Memory B cell (primary cell): ENCODE measurements around the gene CSNK1D.

Experiments used
- ATAC-seq: fragments of 150-1000 bp; cut with Tn5 transposase; 2 replicates; pipeline ENCODE4 v1.10.0; 2021; ENCODE audit warnings: low read depth, mild to moderate bottlenecking, moderate library complexity
- DNase-seq, 2 donors: peaks; one replicate each; pipeline ENCODE4 v3.0.0; 2022; ENCODE audit warnings: low spot score in 2 of 2
- H3K27ac Mint-ChIP-seq: one replicate; pipeline ENCODE4 v1.8.0; 2022; ENCODE audit warnings: mild to moderate bottlenecking, moderate library complexity, mixed read lengths
- H3K27me3 Mint-ChIP-seq: one replicate; pipeline ENCODE4 v1.8.0; 2022; ENCODE audit warnings: mixed read lengths
- H3K36me3 Mint-ChIP-seq: one replicate; pipeline ENCODE4 v1.8.0; 2022; ENCODE audit warnings: mild to moderate bottlenecking, mixed read lengths
- H3K4me1 Mint-ChIP-seq: one replicate; pipeline ENCODE4 v1.8.0; 2022; ENCODE audit warnings: mixed read lengths
- H3K4me3 Mint-ChIP-seq: one replicate; pipeline ENCODE4 v1.8.0; 2022; ENCODE audit warnings: mild to moderate bottlenecking, moderate library complexity, mixed read lengths
- H3K9me3 Mint-ChIP-seq: one replicate; pipeline ENCODE4 v1.8.0; 2022; ENCODE audit warnings: mixed read lengths

The CSNK1D gene

DNA sequence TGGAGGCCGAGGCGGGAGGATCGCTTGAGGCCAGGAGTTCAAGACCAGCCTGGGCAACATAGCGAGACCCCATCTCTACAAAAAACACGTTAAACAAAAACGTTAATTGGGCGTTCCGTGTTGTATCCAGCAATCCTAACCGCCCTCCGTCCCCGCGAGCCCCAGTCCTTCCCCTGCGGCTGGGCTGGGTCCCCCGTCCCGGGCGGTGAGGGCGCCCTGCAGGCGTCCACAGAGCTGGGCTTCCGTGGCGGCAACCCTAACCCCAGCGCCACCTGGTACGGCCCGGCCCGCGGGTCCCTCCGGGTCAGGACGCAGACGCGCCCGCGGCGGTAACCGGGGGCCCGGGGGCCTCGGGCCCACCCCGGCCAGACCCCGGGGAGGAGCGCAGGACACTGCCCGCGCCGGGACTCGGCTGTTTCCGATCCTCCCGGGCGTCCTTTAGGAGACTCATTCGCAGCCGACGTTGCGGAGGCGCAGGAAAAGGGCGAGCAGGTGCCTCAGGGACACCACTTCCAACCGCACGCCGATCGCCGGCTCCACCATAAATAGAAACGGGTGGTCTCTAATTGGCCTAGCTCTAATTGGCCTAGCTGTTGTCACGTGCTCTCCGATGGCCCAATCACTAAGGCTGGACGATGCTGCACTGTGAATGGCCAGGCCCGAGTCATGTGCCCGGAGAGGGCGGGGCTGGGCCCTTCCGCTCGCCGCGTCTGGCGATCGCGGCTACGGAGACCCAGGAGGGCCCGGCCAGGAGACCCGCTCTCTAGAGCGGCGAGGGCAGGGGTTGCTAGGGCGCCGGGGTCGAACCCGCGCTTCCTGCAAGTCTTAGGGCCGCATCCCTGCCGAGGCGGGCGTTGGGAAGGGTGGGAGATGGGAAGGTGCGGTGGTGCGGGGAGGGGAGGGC, 19.0 kb upstream of the CSNK1D start:
- ATAC-seq (peak; percentile 93), DNase-seq (peak; percentile 79 to 88)
- Mint-ChIP-seq H3K9me3 (no peaks in the 10 kb centered on the region), H3K27ac (peak overlapping the region; percentile 94), H3K36me3 (no peaks in the 10 kb centered on the region), H3K27me3 (no peaks in the 10 kb centered on the region), H3K4me3 (peak overlapping the region; percentile 89), H3K4me1 (peaks cover 21% of the 10 kb centered on the region)

- H3K9me3 Mint-ChIP-seq, result no peaks in the 10 kb centered on the region
- peak overlapping the region; percentile 89 for H3K4me3 Mint-ChIP-seq
- no peaks in the 10 kb centered on the region for H3K36me3 Mint-ChIP-seq
- H3K27me3 Mint-ChIP-seq, result no peaks in the 10 kb centered on the region
- peaks cover 19% of the 10 kb centered on the region for H3K4me1 Mint-ChIP-seq
- H3K27ac Mint-ChIP-seq, result peak overlapping the region; percentile 45
- no peak for ATAC-seq
- no peak for DNase-seq
Observed at GRCh38 chr17:82291582-82292250, 18.2 kb upstream of the CSNK1D start.

DNA sequence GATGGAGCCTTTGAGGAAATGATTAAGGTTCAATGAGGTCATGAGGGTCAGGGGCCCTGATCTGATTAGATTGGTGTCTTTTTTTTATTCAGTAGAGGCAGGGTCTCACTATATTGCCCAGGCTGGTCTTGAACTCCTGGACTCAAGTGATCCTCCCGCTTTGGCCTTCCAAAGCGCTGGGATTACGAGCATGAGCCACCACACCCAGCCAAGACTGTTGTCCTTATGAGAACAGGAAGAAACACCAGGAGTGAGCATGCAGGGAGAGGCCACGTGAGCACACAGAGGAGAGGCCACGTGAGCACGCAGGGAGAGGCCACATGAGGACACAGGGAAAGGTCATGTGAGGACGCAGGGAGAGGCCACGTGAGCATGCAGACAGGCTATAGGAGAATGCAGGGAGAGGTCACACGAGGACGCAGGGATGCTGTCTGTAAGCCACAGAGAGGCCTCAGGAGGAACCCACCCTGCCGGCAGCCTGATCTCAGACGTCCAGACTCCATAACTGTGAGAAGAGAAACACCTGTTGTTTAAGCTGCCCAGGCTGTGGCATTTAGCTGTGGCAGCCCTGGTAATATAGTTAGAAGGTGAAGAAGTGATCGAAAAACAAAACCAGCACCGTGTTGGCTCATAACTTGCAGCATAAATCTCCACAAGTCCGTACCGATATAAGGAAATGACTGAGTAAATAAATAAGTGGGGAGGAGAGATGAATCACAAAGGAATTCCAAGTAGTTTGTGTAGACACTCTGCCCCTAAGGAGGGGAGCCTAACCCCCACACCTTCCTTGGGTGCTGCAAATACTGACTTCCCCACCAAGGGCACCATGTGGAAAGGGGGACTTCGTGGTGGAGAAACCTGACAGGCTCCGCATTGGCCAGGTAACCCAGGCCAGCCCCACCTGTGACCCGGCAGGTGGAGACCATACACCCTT, 14.6 kb upstream of the CSNK1D start:
- no peak for ATAC-seq
- H3K9me3 Mint-ChIP-seq, result no peaks in the 10 kb centered on the region
- H3K4me3 Mint-ChIP-seq, result no peak overlapping the region
- H3K27me3 Mint-ChIP-seq, result no peaks in the 10 kb centered on the region
- H3K36me3 Mint-ChIP-seq, result no peaks in the 10 kb centered on the region
- H3K27ac Mint-ChIP-seq, result no peak overlapping the region
- no peak for DNase-seq
- peaks cover 13% of the 10 kb centered on the region for H3K4me1 Mint-ChIP-seq

DNA sequence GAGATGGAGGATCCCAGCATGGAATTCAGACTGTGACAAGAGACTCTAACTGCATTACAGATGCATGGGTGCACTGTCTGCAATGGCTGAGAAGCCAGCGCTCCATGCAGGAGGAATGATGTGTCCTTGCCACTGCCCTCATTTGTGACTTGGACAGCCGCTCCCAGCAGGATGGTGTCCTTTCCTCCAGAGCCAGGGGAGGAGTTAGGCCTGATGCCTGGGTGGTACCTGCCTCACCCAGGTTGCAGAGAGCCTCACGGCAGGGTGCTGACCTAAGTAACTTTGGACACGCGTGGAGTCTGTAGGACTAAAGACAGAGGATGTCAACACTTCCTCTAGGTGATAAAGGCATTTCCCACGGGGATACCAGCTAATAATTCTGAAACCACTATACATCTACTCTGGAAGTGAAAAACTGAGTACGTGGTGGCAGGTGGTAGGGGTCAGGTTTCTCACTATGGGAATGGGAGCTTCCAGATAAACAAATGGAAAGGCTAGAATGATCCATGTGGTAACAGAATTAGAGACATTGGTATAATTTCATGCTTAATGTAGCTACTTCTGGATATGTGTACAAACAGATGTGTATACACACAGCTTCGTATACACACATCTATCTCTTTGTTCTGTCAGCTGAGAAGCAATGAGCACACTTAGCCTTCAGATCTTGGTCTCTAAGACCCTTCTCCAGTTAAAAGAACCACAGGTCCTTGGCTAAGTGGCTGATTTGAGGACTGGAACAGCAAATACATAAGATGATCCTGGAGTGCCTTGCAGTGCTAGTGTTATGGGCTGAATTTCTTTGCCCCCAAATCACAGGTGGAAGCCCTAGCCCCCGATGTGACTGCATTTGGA, 13.7 kb upstream of the CSNK1D start:
- DNase-seq, result no peak
- Mint-ChIP-seq H3K9me3 (no peaks in the 10 kb centered on the region), H3K4me3 (no peak overlapping the region), H3K4me1 (peaks cover 13% of the 10 kb centered on the region), H3K27ac (no peak overlapping the region), H3K36me3 (no peaks in the 10 kb centered on the region), H3K27me3 (no peaks in the 10 kb centered on the region)
- no peak for ATAC-seq

DNA sequence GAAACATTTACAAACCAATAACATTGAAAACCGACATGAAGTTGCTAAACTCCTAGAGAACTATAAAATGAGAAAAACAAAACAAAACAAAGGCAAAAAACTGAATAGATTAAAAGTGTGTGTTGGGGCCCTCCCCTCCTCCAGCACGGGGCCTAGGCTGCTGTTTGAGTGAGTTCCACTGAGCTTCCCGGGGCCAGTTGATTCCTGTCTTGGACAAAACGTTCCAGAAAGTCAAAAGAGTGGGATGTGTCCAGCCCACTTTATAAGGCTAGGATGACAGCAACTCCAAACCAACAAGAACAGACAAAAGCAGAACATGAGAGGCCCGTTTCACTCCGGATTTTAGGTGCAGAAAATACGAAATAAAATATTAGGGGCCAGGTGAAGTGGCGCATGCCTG, 11.6 kb upstream of the CSNK1D start:
- DNase-seq (no peak), ATAC-seq (no peak)
- H3K36me3 Mint-ChIP-seq, result no peaks in the 10 kb centered on the region
- peaks cover 5% of the 10 kb centered on the region for H3K27me3 Mint-ChIP-seq
- no peaks in the 10 kb centered on the region for H3K9me3 Mint-ChIP-seq
- H3K4me1 Mint-ChIP-seq, result peaks cover 14% of the 10 kb centered on the region
- H3K4me3 Mint-ChIP-seq, result no peak overlapping the region
- no peak overlapping the region for H3K27ac Mint-ChIP-seq

GRCh38 chr17:82283208-82283749, 9.8 kb upstream of the CSNK1D start:
- Mint-ChIP-seq H3K36me3 (no peaks in the 10 kb centered on the region), H3K4me1 (peaks cover 14% of the 10 kb centered on the region), H3K9me3 (no peaks in the 10 kb centered on the region), H3K27ac (no peak overlapping the region), H3K4me3 (no peak overlapping the region), H3K27me3 (peaks cover 6% of the 10 kb centered on the region)
- no peak for DNase-seq
- no peak for ATAC-seq

DNA sequence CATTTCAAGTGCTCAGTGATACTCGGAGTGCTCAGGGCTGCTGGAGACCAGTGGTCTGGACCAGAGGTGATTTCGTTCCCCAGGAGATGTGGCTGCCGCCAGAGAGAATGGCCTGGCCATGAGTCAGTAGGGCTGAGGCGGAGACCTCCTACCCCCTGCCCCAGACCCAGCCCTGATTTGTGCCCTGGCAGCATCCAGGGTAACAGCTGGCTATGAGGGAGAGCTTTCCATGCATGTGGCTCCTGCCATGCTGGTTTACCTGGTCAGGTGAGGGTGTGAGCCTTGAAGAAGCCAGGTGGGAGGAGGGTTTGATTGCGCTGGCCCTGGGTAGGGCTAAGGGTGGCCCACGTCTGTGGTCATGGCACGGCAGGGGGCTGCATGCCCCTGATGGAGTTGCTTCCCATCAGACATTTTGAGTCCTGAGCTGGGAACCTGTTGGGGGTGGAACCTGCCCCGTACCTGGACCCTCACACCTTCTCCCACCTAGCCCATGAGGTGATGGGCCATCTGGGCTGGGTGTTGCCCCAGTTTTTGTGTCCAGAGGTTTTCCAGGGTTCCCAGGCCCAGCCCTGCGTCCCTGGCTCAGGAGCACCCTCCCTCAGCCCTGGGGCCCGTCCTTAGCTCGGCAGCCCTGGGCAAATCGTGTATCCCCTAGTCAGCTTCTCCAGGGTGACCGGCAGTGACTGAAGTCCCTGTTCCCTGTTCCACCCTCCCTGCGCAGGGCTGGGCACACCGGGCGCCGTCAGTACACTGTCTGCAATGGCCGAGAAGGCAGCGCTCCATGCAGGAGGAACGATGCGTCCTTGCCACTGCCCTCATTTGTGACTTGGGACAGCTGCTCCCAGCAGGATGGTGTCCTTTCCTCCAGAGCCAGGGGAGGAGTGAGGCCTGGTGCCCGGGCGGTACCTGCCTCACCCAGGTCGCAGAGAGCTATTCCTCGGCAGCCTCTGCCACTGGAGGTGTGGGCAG, 9.0 kb upstream of the CSNK1D start:
- Mint-ChIP-seq H3K9me3 (no peaks in the 10 kb centered on the region), H3K27ac (no peak overlapping the region), H3K27me3 (peaks cover 9% of the 10 kb centered on the region), H3K4me1 (peaks cover 16% of the 10 kb centered on the region), H3K36me3 (no peaks in the 10 kb centered on the region), H3K4me3 (no peak overlapping the region)
- DNase-seq, result no peak
- no peak for ATAC-seq

- Mint-ChIP-seq H3K27me3 (peaks cover 12% of the 10 kb centered on the region), H3K36me3 (no peaks in the 10 kb centered on the region), H3K27ac (no peak overlapping the region), H3K4me1 (peaks cover 10% of the 10 kb centered on the region), H3K4me3 (no peak overlapping the region), H3K9me3 (no peaks in the 10 kb centered on the region)
- DNase-seq (no peak), ATAC-seq (no peak)
Observed at GRCh38 chr17:82281502-82282238, 8.2 kb upstream of the CSNK1D start.

- Mint-ChIP-seq H3K9me3 (no peaks in the 10 kb centered on the region), H3K4me3 (no peak overlapping the region), H3K27ac (no peak overlapping the region), H3K36me3 (no peaks in the 10 kb centered on the region), H3K4me1 (peaks cover 7% of the 10 kb centered on the region), H3K27me3 (peaks cover 13% of the 10 kb centered on the region)
- ATAC-seq, result no peak
- DNase-seq, result no peak
Observed at GRCh38 chr17:82281076-82281475, 7.6 kb upstream of the CSNK1D start.

GRCh38 chr17:82280537-82280936, 7.0 kb upstream of the CSNK1D start:
- Mint-ChIP-seq H3K4me3 (no peak overlapping the region), H3K27ac (no peak overlapping the region), H3K36me3 (no peaks in the 10 kb centered on the region), H3K9me3 (no peaks in the 10 kb centered on the region), H3K27me3 (peaks cover 13% of the 10 kb centered on the region), H3K4me1 (peaks cover 7% of the 10 kb centered on the region)
- DNase-seq (no peak), ATAC-seq (no peak)

- no peak overlapping the region for H3K27ac Mint-ChIP-seq
Observed at GRCh38 chr17:82278786-82279391, 5.4 kb upstream of the CSNK1D start.

More at GRCh38 chr17:82278786-82279391, 5.4 kb upstream of the CSNK1D start:
- H3K9me3 Mint-ChIP-seq, result no peaks in the 10 kb centered on the region
- DNase-seq, result no peak
- no peak overlapping the region for H3K4me3 Mint-ChIP-seq
- ATAC-seq, result no peak
- peaks cover 13% of the 10 kb centered on the region for H3K4me1 Mint-ChIP-seq
- H3K27me3 Mint-ChIP-seq, result peaks cover 16% of the 10 kb centered on the region
- H3K36me3 Mint-ChIP-seq, result no peaks in the 10 kb centered on the region
